ENCODE data around the gene MYL12A. TPM values are rescaled to one million over a fixed set of nuclear protein-coding genes. Genes with fewer than 3 reads are reported as not detected.

MYL12A gene
- total and polyA plus RNA-seq, 8 donors = 148 to 630 (median 255) TPM

DNA sequence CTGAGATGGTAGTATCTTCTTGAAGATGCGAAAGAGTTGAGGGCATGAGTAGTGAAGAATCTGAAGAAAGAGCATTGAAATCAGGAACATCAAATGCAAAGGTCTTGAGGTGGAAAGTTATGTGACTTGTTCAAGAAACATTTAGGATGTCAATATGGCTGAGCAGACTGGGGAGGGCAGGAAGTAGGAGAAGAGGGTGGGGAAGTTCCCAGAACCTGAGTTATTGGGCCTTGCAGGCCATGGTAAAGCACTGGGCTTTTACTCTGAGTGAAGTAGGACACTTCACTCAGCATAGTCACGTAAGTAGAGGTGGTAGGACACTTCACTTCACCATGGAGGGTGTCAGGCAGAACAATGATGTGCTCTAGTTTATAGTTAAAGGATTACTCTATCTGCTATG is 11.8 kb upstream of the MYL12A start:
- no peak for DNase-seq
- intact Hi-C loops (cut with DNase I; ENCODE audit: low total_unique reads) = no loop called here
- H3K36me3 ChIP-seq = no peaks in the 10 kb centered on the region
- TF ChIP-seq EP300 (IDR thresholded peaks at IDR 0.05) (no peak), POLR2A (IDR thresholded peaks at IDR 0.05) (no peak), POLR2AphosphoS5 (IDR thresholded peaks at IDR 0.05) (no peak)
- TF ChIP-seq, protein P1, sequence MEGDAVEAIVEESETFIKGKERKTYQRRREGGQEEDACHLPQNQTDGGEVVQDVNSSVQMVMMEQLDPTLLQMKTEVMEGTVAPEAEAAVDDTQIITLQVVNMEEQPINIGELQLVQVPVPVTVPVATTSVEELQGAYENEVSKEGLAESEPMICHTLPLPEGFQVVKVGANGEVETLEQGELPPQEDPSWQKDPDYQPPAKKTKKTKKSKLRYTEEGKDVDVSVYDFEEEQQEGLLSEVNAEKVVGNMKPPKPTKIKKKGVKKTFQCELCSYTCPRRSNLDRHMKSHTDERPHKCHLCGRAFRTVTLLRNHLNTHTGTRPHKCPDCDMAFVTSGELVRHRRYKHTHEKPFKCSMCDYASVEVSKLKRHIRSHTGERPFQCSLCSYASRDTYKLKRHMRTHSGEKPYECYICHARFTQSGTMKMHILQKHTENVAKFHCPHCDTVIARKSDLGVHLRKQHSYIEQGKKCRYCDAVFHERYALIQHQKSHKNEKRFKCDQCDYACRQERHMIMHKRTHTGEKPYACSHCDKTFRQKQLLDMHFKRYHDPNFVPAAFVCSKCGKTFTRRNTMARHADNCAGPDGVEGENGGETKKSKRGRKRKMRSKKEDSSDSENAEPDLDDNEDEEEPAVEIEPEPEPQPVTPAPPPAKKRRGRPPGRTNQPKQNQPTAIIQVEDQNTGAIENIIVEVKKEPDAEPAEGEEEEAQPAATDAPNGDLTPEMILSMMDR (IDR thresholded peaks at IDR 0.05) = no peak
- H3K9me3 ChIP-seq = no peaks in the 10 kb centered on the region
- H3K4me3 ChIP-seq = no peak overlapping the region
- peaks cover 0 to 18% (median 5%) of the 10 kb centered on the region in 4 donors for H3K4me1 ChIP-seq
- no peak overlapping the region for H3K27ac ChIP-seq
- WGBS, 5 donors = 88 to 96% (median 96%) methylated on average over 2 of the region's 2 CpGs
- H3K27me3 ChIP-seq = no peaks in the 10 kb centered on the region

DNA sequence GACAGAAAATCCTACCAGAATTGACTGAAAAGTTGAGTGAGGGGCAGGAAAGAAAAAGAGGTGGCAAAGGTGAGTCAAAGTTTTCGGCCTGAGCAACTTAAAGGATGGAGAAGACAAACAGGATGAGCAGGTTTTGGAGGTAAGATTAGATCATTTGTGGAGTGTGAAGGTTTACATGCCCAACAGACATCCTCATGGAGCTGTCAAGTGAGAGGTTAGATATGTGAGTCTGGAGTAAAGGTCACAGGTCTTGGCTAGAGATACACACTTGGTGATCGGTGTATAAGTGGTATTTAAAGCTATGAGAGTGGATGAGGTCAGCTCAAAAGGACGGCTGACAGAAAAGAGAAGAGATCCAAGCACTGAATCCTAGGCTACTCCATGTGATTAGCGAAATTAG is 11.1 kb upstream of the MYL12A start:
- H3K4me1 ChIP-seq = peaks cover 0 to 18% (median 5%) of the 10 kb centered on the region in 4 donors
- no peak for DNase-seq
- no peak overlapping the region for H3K27ac ChIP-seq
- H3K36me3 ChIP-seq = peaks cover 0 to 6% (median 0%) of the 10 kb centered on the region in 4 donors
- peaks cover 0 to 5% (median 2%) of the 10 kb centered on the region in 4 donors for H3K9me3 ChIP-seq
- no peaks in the 10 kb centered on the region for H3K27me3 ChIP-seq
- no peak overlapping the region for H3K4me3 ChIP-seq
- 74 to 82% (median 81%) methylated on average over 4 of the region's 4 CpGs for WGBS, 5 donors
- TF ChIP-seq POLR2AphosphoS5 (IDR thresholded peaks at IDR 0.05) (no peak), POLR2A (IDR thresholded peaks at IDR 0.05) (no peak), EP300 (IDR thresholded peaks at IDR 0.05) (no peak)
- TF ChIP-seq, protein P1 (IDR thresholded peaks at IDR 0.05) = no peak
- intact Hi-C loops (cut with DNase I; ENCODE audit: low total_unique reads) = no loop called here

DNA sequence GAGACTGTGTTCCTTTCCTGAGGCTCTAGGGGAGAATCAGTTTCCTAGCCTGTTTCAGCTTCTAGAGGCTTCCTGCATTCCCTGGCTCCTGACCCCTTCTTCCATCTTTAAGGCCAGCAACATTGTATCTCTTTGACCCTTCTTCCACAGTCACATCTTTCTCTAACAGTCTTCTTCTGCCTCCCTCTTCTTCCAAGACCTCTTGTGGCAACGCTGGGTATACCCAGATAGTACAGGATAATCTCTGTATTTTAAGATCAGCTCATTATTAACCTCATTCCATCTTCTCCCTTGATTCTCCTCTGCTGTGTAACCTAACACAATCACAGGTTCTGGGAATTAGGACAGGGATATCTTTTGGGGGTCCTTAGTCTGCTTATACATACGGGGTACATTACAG is 8.9 kb upstream of the MYL12A start:
- WGBS, 5 donors = 78 to 93% (median 89%) methylated on average over 2 of the region's 2 CpGs
- H3K9me3 ChIP-seq = peaks cover 0 to 7% (median 3%) of the 10 kb centered on the region in 4 donors
- H3K36me3 ChIP-seq = peaks cover 0 to 9% (median 2%) of the 10 kb centered on the region in 4 donors
- H3K27me3 ChIP-seq = no peaks in the 10 kb centered on the region
- H3K27ac ChIP-seq = no peak overlapping the region
- no peak overlapping the region for H3K4me3 ChIP-seq
- TF ChIP-seq, protein P1 (IDR thresholded peaks at IDR 0.05) = no peak
- TF ChIP-seq EP300 (IDR thresholded peaks at IDR 0.05) = no peak
- no peak for DNase-seq
- peaks cover 0 to 15% (median 1%) of the 10 kb centered on the region in 4 donors for H3K4me1 ChIP-seq
- intact Hi-C loops (cut with DNase I; ENCODE audit: low total_unique reads) = no loop called here

DNA sequence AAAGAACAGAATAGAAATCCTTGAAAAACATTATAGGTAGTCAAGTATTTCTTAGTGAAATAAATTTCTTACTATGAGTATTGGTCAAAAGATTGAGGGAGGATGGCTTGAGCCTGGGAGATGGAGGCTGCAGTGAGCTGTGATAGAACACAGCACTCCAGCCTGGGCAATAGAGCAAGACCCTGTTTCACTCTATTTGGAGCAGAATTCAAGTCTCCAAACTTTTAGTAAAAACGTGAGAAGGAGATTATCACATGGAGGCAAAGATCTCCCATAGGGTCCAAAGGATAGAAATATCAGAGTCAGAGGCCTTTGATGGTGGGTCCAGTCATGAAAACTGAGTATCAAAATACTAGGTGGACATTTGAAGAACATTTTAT is 2.4 kb upstream of the MYL12A start:
- Histone ChIP-seq H3K36me3 (peaks cover 7 to 11% (median 9%) of the 10 kb centered on the region in 4 donors), H3K4me1 (peaks cover 7 to 42% (median 28%) of the 10 kb centered on the region in 4 donors), H3K4me3 (peak overlapping the region in 3 of 4 donors; percentile 56 to 89 (median 83)), H3K9me3 (peaks cover 0 to 7% (median 3%) of the 10 kb centered on the region in 4 donors), H3K27me3 (no peaks in the 10 kb centered on the region), H3K27ac (peak overlapping the region in 1 of 5 donors; percentile 100)
- DNase-seq = no peak
- TF ChIP-seq POLR2A (IDR thresholded peaks at IDR 0.05) (no peak), EP300 (IDR thresholded peaks at IDR 0.05) (no peak)
- TF ChIP-seq, protein P1 (IDR thresholded peaks at IDR 0.05) = no peak
- 36 to 65% (median 56%) methylated on average over 1 of the region's 1 CpG for WGBS, 5 donors
- intact Hi-C loops (cut with DNase I; ENCODE audit: low total_unique reads) = no loop called here
